HG02973 (cell line): Measurements from ENCODE around the gene DMBT1.

Experiments
- ATAC-seq: cut with Tn5 transposase; IDR thresholded peaks from one replicate; pipeline ENCODE4 v1.9.1; 2021; ENCODE audit warnings: moderate library complexity; ENCODE audit not compliant: unreplicated experiment

DMBT1 gene

GRCh38 chr10:122665946-122666345 is 105.4 kb downstream of the DMBT1 start:
- no peak for ATAC-seq

GRCh38 chr10:122669045-122669444 is 108.5 kb downstream of the DMBT1 start:
- ATAC-seq, result no peak

- no peak for ATAC-seq
These were observed 109.3 kb downstream of the DMBT1 start for GRCh38 chr10:122669842-122670241.

GRCh38 chr10:122671355-122671754 is 110.8 kb downstream of the DMBT1 start:
- no peak for ATAC-seq

DNA sequence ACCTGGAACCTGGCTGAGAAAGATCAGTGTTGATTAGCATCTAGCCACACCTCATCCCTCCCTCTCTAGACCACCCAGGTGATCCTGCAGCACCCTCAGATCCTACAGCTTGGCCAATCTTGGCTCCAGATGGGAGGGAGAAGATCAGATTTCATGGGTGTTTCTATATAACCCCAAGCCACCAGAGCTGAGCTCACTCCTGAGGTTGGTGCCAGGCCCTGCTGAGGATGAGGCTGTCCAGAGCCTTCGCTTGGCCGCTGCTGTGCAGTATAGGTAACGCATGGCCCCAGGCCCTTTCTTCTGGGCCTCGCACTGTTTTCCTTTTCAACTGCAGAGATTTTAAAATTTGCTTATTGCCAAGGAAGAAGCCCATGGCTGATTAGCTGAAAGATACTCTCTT is 112.1 kb downstream of the DMBT1 start:
- no peak for ATAC-seq

DNA sequence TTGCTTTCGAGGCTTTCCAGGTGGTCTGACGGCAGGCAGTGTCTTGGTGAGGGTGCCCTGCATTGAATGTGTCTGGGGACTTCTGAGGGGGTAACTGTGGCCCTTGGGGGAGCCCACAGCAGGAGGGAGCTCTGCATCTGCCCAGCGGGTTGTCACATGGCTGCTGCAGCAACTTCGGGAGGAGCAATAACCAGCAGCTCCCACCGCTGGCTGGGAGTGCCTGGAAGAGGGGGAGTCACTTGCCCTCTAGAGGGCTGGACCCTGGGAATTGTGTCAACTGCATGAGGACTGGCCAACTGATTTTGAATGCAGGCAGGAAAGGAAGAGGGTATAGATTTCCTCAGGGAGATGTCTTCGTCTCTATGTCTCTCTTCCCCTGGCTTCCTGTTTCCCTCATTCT is 112.7 kb downstream of the DMBT1 start:
- no peak for ATAC-seq

DNA sequence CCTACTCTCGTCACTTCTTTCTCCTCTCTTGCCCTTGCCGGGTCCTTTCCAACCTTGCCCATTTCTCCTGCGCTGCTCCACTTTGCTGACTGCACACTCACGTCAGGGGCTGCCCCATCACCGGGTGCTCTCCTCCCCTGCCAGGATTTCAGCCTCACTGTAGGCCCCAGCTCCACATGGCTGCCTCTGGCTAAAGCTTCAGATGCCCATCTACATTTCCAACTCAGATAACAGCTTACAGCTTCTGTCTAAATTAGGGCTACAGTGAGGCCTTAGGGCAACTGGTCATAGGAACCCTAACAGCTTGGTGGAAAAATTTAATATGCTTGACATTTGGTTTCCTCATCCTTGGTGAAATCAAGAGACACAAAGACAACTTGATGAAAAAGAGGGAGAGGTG is 113.2 kb downstream of the DMBT1 start:
- ATAC-seq, result no peak

DNA sequence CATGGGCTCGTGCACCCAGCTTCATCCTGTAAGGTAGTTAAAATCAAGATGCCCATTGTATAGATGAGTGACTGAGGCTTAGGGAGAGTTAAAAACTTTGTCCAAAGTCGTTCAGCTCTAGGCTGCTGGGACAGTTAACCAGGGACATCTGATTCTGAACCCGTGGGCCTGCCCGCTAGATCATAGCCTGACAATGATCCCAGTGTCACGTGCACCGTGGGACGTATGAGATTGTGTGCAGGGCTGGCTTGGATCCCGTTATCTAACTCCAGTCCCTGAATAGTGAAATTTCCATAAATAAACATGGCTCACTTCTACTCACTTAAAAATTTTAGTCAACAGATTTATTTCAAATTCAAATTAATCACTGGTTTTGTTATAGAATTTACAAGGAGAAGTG is 114.2 kb downstream of the DMBT1 start:
- no peak for ATAC-seq

DNA sequence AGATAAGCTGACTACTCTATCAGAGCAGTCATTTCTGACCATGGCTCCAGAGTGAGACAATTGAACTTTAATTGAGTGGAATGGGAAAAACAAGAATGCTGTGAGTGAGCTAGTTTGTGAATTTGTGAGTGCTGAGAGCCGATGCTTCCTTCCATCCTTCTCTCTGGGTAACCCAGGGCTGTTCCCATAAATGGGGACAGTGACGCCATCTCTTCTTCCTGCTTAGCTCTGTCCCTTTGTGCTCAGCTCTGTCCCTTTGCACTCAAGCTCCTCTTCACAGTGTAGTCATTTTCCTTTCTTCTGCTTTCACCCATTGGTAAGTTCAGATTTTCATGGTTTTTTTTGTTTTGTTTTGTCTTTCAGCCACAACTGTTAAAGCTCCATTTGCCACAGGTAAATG is 114.7 kb downstream of the DMBT1 start:
- ATAC-seq, result no peak

DNA sequence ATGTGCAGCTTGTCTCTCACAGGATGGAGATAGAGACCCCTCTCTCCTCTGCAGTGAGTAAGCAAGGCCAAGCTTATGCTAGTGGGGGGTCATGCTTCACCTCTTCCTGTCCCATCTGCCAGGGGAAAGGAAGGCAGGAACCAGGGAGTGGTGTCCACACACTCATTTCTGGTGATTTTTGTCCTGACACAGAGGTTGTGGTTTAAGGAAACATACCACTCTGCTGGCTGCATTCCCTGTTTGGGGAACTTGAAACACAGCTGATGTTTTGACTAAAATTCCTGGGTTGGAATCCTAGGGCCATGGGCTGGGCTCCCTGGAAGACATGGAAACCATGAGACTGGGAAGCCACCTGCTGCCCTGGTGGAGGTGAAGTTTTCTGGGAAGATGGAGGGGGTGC is 117.7 kb downstream of the DMBT1 start:
- no peak for ATAC-seq

- ATAC-seq, result no peak
These were observed 122.0 kb downstream of the DMBT1 start for GRCh38 chr10:122682522-122682921.

GRCh38 chr10:122688293-122688989 is 127.9 kb downstream of the DMBT1 start:
- ATAC-seq, result no peak

- no peak for ATAC-seq
These were observed 128.7 kb downstream of the DMBT1 start for GRCh38 chr10:122689146-122689820.

DNA sequence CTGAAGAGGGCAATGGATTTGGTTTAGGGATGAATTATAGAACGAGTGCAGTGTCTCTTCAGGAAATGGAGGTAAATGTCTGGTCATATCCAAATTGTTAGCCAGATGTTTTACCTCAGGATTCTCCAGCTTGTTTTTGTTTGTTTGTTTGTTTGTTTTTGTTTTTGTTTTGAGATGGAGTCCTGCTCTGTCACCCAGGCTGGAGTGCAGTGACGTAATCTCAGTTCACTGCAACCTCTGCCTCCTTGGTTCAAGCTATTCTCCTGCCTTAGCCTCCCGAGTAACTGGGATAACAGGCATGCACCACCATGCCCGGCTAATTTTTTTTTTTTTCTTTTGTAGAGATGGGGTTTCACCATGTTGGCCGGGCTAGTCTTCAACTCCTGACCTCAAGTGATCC is 132.2 kb downstream of the DMBT1 start:
- ATAC-seq, result no peak
